ENCODE data around the gene KRT17.

DNA sequence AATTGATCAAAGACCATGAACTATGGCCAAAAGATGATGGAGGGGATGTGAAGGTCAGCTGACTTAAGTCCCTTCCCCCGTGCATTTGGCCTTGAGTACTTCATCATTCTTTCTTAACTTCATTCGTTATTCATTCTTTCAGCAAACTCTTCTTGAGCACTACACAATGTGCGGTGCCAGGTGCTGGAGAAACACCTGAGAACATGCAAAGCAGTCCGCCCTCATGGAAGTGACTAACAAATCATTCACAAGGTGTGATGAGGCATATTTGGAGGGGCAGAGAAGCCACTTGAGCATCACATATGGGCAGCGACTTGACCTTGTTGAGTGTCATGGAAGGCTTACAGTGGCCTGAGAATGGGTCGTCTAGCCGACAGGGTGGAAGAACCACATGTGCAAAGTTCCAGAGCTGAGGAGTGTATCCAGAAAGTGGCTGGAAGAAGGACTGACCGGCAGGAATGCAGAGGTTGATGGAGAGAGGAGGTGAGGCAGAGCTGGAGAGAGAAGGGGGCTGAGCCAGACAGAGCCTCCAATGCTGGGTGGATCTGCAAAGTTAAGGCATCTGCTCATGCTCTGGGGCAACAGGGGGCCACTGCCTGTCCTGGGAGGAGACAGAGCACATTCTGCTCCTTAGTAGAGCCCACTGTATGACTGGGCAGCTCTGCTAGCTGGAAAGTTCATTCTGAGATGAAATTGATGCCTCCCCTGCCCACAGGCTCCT is 39.2 kb upstream of the KRT17 start:
- TF ChIP-seq CTCF (IDR thresholded peaks at IDR 0.05) (no peak), EP300 (IDR thresholded peaks at IDR 0.05) (no peak)
